ENCODE data around the gene ADRA2B.

The ADRA2B gene

DNA sequence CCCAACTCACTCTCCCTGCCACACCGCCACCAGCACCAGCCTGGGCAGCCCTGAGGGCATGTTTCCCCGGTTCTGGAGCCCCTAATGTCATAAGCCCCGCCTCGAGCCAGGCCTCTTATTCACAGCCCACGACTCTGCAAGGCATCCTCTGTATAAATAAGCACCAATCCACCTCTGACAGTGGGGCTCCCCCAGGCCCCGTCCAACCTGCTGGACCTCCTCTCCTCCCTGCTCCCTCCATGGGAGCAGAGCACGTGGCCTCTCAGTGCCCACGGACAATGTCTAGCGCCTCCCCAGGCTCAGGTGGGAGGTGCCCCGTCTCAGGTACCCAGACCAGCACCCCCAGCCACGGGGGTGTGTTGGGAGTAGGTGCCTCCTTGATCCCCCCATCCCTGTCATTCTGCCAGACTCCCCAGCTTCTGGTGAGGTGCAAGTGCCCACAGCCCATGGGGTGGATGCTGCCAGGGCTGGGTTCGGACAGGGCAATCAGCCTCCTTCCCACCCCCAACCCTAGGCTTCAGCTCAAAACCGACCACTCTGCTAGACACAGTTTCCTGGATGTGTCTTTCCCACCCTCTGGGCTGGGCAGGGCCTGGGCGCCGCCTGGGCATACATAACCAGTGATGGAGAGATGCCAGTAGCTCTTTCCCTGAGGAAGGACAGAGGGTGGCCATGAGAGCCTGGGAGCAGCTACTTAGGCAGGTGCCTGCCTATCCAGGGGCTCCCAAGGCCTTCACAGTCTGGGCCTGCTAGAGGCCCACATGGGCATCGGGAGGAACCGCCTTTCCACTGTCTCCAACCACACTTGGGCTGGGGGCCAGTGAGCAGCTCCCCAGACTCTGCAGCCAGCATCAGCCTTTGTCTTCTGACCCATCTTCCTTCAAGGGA, 1.6 kb upstream of the ADRA2B start:
- no peak for DNase-seq (ENCODE audit: low read depth)

GRCh38 chr2:96116879-96117533, 635 bp upstream of the ADRA2B start:
- peak; percentile 36 for DNase-seq (ENCODE audit: low read depth)

DNA sequence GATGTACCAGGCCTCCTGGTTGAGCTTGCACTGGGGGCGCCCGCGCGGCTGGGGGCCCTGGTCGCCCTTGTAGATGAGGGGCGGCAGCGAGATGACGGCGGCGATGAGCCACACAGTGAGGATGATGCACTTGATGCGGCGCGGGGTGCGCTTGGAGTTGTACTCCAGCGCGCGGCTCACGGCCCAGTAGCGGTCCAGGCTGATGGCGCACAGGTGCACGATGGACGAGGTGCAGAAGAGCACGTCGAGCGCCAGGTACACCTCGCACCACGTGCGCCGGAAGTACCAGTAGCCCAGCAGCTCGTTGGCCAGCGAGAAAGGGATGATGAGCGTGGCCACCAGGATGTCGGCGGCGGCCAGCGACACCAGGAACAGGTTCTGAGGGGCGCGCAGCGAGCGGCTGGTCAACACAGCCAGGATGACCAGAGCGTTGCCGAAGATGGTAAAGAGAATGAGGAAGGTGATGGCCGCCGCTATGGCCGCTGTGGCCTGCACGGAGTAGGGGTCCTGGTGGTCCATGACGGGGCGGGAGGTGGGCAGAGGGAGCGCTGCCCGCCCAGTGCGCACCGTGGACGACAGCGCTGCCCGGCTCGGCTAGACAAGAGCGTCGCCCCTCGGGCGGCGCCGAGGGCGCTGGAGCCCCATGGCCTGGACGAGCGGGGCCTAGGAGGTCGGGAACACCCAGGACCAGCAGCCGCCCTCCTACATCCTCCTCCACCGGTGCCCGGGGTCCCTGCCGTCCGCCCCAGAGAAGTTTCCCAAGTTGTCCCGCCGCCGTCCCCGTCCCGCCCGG, 544 bp downstream of the ADRA2B start:
- DNase-seq (ENCODE audit: low read depth), result no peak

GRCh38 chr2:96114903-96115581, 1.3 kb downstream of the ADRA2B start:
- DNase-seq (ENCODE audit: low read depth), result no peak

- DNase-seq (ENCODE audit: low read depth), result no peak
These were observed 1.8 kb downstream of the ADRA2B start for GRCh38 chr2:96114546-96114902.

GRCh38 chr2:96113951-96114350, 2.4 kb downstream of the ADRA2B start:
- DNase-seq (ENCODE audit: low read depth), result no peak

DNA sequence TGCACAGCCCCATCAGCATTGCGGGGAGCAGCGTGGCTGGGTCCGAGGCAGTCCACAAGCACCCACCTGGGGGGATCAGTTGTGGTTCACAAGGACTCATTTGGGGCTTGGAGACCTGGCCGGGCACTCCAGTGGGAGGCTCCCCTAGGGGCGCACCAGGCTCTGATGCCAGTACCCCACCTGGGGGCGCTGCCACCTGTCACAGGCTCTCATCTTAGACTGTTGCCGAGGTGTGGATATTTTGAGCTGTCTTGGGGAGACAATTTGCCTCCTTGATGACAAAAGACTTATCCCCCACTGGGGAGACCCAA, 3.0 kb downstream of the ADRA2B start:
- no peak for DNase-seq (ENCODE audit: low read depth)

- DNase-seq (ENCODE audit: low read depth), result no peak
These were observed 3.6 kb downstream of the ADRA2B start for GRCh38 chr2:96112501-96113366.

DNA sequence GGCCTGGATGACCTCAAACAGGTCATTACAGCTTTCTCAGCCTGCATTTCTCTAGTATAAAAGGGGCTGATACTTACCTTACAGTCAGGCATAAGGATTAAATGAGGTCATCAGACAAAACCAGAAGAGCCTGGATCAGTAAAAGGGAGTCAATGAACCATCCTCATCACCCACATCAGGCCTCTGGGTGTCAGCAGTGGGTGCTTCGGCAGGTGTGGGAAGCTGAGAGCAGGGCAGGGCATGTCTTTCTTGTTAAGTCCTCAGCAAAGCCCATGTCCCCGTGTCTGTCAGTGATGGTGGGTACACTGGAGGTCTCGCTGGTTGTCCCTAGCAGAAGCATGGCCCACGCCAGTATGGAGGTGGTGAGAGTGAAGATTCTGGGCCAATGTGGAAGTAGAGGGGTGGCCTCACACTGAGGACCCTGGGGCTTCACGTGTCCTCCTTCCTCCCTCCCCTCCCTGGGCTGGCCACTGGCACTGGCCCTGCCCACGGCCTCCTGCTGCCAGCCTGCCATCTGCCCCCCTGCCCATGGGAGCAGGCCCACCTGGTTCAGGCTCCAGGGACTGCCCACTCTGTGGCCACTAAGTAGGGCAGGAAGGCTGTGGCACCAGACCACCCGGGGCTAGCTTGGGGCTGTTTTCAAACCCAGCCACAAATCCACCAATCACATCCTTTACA, 4.4 kb downstream of the ADRA2B start:
- DNase-seq (ENCODE audit: low read depth), result no peak

- no peak for DNase-seq (ENCODE audit: low read depth)
These were observed 5.1 kb downstream of the ADRA2B start for GRCh38 chr2:96111257-96111640.

DNA sequence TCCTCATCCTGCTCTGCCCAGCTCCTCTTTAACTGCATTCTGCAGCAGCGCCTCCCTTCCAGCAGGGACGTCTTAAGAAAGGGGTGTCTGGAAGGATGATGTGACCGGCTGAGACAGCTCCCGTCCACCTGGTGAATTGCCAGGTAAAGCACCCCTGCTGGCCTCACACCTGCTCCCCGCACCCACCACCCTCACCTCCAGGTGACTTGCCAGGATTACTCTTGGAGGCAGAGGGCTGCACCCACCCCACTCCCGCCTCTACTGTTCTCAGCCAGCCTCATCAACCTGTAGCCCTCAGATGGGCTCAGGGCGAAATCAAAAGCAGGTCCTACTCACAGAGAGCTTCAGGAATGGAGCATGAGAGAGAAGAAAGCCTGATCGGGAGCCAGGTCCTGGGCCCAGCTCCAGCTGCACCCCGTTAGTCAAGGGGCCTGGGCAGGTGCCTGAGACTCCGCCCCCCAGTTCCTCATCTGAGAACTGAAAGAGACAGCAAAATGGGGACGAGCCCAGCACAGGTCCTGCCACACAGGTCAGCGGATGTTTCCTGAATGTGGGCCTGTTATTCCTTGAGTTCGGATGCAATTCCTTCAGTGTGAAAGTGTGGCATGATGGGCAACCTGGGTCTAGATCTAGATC, 5.6 kb downstream of the ADRA2B start:
- no peak for DNase-seq (ENCODE audit: low read depth)

DNA sequence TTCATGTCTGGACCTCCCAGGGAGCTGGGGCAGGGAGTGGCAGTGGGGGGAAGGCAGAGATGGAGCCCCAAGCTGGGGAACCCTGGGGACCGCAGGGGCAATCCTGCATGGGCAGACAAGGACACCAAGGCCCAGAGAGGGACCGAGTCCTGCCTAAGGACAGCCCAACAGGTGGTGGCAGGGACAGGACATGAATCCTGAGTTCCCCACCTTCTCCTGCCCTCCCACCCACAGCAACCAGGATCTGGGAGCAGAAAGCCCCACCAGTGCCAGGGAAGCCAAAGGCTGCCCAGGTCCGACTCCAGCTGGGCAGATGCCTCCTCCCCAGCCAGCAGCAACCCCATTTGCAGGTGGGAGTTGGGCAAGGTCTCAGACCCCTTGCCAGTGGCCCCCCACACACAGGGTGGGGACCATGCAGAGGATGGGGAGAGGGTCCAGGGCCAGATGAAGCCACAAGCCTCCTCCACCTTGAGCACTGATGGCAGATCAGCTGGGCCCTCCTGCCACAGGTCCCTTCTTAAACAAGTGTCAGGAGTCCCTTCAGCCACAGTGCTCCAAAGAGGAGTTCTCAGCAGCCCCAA, 6.3 kb downstream of the ADRA2B start:
- DNase-seq (ENCODE audit: low read depth), result no peak

DNA sequence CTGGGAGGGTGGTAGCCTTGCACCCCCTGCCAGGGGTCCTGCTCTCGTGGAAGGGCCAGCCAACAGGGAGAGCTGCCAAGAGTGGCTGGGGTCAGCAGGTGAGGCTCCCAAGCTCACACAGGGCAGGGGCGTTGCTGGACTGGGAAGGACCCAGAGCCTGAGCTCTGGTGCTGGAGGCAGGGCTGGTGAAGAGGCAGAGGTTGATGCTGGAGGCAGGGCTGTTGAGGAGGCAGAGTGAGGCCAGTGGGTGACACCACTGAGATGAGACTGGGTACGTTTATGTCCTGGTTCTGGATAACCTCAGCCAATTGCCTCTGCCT, 7.0 kb downstream of the ADRA2B start:
- DNase-seq (ENCODE audit: low read depth), result no peak

DNA sequence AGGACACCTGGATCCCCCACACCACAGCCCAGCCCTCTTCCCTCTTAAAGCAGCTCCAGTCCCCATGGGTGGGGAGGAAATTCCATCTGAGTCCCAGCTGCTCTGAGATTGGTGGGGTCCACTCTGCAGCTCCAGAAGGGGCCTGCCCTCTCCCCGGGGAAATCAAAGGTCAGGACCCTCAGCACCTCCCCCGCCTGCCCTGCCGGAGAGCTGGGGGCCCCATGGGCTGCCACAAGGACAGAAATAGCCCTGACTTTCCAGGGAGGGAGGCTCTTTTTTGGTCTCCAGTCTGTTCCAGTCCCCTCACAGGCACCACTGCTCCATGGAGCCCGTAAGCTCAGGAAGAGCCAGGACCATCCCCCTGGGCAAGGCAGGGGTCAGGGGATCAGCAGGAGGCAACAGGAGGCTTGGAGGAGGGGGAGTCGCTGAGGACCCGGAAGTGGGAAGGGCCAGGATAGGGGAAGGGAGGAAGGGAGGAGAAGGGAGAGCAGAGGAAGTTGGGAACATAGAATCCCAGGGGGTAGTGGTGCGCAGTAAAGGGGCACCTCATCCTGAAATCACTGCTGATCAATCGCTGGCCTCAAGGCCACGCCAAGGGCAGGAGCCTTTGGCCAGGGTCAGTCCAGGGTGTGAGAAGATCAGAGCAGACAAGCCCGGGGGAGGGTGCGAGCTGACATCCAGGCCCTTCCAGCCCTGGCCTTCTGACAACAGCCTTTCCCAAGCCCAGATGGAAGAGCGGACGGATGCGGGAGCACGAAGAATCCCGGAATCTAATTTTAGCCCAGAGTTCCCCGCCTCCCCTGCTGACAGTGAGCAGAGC, 7.6 kb downstream of the ADRA2B start:
- DNase-seq (ENCODE audit: low read depth), result no peak

DNA sequence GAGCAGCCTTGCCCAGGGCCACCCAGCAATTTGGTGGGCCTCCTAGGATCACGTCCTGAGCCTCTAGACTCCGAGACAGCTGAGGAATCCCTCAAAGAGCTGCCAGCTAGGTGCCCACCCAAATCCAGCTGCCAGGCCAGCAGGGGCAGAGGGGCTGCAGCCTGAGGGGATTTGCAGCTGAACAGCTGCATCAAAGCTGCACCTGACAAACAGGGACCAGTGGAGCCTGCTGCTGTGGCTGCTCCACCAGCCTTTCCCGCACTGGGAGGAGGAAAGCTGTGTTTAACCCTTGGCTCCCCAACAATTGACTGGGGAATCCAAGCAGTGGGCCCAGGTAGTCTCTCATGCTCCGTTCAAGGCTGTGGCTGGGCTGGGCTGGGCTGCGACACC, 8.2 kb downstream of the ADRA2B start:
- no peak for DNase-seq (ENCODE audit: low read depth)

GRCh38 chr2:96107708-96108065, 8.7 kb downstream of the ADRA2B start:
- no peak for DNase-seq (ENCODE audit: low read depth)

GRCh38 chr2:96106991-96107707, 9.2 kb downstream of the ADRA2B start:
- DNase-seq (ENCODE audit: low read depth), result no peak

GRCh38 chr2:96105994-96106715, 10.2 kb downstream of the ADRA2B start:
- DNase-seq (ENCODE audit: low read depth), result no peak
